Stimulated activated CD4-positive, alpha-beta T cell treated with anti-CD3 and anti-CD28 coated beads, Interleukin-4, amount 100 ng/mL, for 24 hours (primary cell): ENCODE results near the gene RGL2.
"Not testable (repeated sequence)": the region's sequence is repeated elsewhere in the genome, so short reads cannot be mapped to it uniquely, and the experiment has no call there.

Experiments used
- DNase-seq: peaks from one replicate; pipeline ENCODE4 v3.0.0-alpha.2; 2020

RGL2 gene

DNA sequence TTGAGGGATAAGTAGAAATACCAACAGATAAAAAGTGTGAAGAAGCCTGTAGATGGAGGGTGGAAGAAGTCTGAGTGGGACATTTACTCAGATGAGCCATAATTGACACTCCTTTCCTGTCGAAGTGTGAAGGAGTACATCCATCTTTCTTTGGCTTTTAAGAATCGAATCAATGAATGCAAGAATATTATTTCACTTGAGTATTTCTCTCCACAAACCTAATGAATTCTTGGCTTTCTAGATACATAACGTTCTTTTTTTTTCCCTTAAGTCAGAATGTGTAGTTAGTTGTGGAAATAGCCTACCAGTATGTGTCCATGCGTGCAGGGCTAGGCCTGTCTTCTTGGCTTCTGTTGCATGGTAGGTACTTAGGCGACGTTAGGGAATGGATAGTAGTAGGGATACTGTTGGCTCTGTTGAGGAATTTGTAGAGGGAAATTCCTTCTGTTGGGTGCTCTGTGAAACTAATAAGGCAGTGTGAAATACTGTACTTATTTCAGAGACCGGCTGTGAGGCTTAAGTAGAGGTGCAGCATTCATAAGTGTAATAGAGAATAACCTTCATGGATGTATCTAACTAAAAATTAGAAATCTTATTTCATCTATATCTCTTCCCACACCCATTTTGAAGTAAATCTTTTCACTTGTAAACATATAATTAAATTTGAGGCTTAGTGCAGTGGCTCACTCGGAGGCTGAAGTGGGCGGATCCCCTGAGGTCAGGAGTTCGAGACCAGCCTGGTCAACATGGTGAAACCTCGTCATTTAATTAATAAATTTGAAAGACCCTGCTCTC is 25.4 kb downstream of the RGL2 start:
- no peak for DNase-seq

DNA sequence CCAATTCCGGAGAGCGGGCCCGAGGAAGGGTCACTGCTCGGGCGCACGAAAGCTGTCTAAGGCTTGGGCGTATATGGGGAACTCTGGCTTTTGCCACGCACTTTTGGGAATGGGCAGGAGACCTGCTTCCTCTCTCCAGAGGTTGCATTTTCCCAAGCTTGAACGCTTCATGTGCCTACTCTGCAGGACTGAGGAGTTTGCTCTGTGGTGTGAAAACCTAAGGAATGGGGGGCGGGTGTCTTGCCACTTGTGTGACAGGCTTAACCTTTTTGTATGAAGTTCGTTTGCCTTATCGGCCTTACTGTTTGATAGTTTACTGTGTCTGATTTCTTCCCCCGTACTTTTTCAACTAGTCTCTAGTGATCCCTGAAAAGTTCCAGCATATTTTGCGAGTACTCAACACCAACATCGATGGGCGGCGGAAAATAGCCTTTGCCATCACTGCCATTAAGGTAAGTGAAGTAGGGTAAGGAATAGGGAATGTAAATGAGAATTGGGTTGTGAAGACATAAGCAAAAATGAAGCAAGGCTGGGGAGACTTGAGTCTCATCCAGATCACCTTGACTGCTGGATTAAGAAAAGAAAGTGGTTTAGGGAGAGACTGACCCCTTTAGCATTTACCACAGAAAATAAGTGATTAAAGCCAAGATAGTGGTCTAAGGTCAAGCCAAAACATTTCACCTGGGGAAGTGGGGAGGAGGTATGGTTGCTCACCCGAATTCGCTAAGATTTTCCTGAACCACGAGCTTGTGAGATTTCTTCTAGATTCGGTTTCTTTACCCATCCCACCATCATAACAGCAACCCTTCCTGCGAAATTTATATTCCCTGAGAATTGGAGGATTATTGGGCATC is 26.2 kb downstream of the RGL2 start:
- no peak for DNase-seq

DNA sequence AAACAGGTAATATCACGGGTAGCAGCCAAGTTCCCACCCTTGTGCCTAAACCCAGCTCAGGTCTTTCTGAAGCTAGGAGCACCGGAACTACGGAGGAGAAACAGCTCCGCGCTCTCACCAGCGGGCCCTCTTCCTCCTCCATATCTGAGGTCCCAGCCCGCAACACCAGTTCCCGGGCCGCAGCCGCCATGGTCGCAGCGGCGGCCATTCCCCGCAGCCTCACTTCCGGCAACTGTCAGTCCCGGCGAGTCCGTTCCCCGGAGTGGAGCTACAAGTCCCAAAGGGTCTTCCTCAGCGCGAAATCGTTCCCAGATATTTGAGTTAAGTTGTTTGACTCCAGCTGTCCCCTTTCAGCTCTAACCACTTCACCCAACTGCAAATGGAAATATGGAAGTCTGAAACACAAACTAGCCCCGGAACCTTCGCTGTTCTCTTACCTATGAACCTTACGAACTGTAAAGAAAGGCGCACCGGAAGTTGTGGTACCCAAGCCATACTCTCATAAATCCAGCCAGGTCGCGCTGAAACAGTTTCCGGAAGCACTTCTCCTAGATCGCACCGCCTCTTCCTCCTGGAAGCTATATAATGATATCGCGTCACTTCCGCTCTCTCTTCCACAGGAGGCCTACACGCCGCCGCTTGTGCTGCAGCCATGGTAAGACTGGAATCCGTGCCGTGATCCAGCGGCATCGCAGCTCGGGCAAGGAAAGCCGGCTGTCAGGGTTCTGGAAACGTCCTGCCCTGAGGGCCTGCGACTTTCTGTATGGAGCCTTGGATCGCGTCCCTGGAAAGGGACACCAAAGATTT is 27.1 kb downstream of the RGL2 start, which contains the start of the genes RPS18 and VPS52:
TSS of gene RPS18 (plus strand) at position 608 of the 807 bp plus-strand sequence. CDS start at position 653, 45 bp downstream.
TSS of gene VPS52 (minus strand) at position 409 of the 807 bp plus-strand sequence. CDS start at position 208, 201 bp downstream.
- peak; percentile 94 for DNase-seq

DNA sequence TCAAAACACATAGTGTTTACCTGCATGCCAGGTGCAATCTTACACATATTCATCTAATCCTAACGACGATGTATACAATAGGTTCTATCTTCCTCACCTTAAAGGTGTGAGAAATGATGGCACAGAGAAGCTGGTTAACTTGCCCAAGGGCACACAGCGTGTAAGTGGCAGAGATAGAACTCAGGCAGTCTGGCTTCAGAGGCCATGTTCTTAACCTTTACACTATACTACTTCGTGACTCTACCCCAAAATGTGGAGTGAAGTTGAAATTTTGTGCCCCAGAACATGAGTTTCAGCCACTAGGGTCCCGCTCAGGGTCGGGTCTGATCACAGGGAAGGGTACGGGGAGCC is 27.6 kb downstream of the RGL2 start:
- DNase-seq: no peak

DNA sequence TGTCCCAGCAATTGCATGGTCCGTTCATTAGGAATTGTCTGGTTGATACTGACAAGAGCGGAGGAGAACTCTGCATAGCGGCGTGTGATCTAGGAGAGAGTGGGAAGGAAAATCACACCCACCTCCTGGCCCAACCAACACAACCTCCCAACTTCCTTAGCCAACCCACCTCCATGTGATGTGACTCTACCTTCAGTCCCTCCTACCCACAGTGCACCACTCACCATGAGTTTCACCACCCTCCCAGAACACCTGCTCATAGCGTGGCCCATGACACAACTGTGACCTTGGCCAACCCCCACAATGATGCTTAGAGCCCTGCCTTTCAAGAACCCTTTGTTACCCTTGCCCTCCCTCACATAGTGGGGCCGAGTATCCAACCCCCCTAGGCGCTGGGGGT is 34.7 kb downstream of the RGL2 start:
- no peak for DNase-seq

DNA sequence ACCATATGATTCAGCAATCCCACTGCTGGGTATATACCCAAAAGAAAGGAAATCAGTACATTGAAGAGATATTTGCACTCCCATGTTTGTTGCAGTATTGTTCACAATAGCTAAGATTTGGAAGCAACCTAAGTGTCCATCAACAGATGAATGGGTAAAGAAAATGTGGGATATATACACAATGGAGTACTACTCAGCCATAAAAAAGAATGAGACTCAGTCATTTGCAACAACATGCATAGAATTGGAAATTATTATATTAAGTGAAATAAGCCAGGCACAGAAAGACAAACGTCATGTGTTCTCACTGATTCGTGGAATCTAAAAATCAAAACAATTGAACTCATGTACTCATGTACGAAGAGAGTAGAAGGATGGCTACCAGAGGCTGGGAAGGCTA is 36.3 kb downstream of the RGL2 start:
- not testable (repeated sequence) for DNase-seq

DNA sequence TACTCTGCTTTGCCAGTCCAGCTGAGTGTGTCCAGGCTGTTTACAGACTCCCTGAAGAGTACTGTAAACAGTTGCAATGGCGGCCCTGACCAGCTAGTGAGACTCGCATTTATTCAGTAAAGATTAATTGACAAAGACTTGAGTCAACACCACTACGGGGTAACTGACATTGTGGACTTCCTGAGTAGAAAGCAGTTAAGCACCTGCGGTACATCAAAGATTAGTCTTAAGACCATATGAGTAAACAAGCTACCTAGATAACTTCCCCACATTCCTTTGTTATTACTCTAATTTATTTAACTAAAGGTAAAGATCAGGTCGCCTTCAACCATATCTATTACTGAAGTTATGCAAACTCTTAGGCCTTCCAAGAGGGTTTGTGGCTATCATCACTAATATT is 39.7 kb downstream of the RGL2 start:
- DNase-seq: no peak

DNA sequence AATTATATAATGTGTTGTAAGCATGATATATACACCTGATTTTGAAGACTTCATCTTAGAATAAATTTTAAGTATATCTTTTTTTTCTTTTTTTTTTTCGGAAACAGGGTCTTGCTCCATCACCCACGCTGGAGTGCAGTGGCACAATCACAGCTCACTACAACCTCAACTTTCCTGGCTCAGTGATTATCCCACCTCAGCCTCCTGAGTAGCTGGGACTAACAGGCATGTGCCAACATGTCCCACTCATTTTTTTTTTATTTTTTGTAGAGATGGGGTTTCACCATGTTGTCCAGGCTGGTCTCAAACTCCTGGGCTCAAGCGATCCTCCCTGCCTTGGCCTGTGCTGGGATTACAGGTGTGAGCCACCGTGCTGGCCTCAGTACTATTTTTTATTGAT is 44.2 kb downstream of the RGL2 start:
- DNase-seq: no peak

DNA sequence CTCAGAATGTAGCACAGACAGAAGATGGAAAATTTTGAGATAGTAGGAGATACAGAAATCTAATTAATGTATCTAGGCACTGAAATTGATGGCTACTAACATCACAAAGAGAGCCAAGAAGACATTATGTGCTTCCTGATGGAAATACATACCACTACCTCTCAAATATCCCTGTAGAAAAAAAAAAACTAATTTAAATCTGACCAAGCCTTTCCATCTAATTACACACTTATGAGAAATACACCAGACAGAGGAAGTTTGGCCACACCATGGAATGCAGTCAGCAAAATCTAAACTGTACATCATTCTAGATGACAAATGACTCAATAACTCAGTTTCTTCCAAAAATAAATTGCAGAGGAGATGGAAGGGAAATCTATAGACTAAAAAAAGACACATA is 46.0 kb downstream of the RGL2 start:
- DNase-seq: no peak

DNA sequence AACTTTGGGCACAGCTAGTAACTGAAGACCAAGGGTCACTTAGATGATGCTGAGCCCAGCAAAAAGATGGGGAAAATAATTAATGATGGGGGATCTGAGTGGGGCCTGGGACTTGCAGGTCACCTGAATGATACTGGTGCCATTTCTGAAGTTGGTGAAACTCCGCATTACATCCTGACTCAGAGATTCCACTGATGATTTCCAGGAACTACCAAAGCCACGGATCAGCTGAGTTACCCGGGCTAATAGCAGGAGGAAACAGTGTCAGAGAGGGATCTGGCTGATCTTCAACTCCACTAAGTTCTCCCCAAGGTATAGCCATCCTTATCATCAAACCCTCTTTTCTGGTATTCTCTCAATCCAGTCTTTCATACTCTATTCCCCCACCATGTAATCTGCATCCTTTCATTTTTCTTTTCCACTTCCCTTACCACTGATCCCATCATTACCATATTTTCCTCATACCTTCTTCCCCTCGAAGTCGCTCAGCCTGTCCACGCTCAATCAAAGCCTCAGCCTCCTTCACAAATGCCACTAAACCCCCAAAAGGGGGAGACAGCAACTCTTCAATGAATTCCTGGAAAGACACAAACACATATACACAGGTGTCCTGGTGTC is 47.2 kb downstream of the RGL2 start:
- no peak for DNase-seq

DNA sequence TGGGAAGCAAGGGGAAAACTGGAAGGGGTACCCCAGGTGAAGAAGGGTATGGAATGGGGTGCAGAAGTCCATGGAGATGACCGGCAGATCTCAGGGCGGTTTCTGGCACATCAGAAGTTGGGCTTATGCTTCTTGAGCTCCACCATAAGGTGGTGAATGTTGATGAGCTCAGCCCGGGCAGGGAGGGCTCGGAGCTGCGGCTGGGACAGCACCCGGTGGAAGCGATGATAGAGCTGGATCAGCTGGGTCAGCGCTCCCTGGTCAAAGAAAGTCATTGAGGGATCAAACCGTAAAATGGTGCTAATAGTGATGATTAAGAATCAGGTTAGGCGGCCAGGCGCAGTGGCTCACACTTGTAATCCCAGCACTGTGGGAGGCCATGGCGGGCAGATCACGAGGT is 48.0 kb downstream of the RGL2 start:
- no peak for DNase-seq

DNA sequence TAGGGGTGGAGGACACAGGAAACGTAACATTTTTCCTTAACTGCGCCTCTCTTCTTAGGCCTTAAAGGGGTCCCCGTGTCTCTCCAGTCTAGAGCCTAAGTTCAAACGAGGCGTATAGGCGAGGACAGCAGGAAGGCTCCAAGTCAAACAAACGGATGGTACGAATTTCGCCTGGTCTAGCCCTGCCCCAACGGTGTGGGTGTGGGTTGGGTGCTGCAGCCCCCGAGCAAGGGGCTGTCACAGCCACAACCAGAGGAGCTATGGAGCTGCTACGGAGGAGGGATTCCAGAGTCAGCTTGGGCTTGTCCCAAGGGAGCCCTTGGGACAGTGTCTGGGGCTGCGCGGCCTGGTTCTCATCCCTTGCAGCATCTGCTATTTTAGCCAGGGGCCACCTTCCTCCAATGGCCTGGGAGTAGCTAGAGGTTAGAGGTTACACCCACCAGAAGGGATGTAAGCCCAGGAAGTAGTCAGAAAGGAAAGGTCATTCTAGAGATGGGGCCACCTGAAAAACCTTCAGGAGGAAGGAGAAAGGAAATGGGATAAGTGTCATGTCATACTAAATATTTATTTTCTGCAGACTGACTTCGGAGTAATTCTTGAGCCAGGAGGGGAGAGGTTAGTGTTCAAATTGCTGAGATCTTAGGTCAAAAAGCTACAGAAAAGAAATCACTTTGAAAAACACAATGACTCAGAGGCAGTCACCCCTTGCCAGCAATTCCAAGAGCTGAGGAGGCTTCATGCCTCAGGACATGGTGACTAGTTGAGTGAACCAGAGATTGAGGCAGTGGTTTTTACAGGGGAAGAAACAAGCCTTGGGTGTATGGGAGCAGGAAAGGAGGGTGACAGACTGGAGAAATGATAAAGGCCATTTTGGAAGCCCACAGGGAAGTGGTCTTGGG is 48.8 kb downstream of the RGL2 start:
- DNase-seq: peak; percentile 30

DNA sequence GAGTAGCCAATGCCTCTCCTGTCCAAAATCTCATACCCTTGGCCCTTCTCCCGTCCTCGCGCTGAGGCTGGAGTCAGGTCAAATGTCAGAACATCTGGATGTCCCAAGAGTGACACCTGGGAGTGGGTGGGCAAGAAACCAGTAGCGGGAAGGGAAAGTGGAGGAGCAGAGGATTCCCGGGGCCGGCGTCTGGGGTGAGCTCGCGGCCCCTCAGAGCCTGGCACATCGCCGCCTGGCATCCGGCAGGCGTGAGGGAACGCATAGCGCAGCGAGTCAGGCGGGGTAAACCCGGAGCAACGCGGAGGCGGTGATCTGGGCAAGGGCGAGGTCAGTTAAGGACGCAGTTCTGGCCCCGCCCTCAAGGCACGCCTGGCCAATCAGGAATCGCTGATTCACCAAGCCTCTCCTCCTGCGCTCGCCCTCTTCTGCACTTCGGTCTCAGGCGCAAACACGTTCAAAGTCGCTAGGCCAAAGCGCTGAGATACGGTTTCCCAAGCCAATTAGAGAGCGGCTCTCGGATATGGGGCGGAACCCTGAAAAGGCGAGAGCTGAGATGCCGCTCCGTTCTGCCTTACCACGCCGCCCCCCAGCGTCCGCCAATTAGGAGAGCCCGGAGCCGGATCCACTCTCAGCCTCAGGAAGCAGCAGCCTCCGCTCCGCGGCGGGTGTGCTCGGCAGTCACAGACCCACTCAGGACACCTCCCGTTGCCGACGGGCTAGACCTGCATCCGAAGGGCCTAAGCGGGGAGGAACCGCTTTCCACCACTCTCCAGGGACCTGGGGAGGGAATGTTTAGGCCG is 49.6 kb downstream of the RGL2 start:
- DNase-seq: peak; percentile 96

DNA sequence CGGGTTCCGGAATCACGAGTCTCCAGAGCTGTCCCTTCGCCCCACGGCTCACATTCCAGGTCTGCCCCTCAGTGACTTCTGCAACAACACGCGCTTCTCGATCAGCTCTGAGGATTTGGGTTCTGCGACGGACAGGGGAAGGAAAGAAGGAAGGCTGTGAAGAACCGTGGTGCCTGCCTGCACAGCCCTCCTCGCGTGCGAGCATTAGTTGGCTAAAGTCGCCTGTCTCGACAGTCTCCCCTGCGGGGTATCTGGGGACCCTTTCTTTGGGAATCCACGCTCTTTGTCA is 50.2 kb downstream of the RGL2 start:
- DNase-seq: no peak

DNA sequence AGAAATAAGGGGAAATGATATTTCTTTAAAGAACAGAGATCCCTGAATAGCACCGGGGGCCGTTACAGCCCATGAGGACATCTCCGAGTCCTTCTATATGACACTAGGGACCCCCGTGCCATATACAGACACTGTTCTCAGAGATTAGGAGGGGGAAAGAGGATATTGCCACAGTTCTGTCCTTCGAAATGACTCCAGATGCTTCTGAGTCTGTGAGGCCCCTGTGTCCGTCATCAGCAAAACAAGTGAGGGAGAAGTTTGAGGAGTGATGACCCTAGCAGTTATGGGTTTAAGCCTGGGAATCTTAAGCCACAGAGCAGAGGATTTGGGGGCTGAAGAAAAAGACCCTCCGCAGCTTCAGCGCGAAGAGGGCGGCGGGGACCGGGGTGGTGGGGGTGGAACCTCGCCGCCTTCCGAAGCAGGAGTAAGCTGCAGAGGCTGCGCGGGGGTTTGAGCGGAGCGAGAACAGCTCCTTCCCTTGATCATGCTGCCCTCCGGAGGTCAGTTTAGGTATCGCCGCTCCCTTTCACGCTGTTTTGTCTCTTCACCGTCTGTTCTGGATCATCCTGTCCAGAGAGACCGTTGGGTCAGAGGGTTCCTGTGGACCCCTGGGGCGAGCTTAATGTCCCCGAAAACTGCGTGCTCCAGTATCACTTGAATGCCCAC is 50.6 kb downstream of the RGL2 start:
- peak; percentile 94 for DNase-seq

DNA sequence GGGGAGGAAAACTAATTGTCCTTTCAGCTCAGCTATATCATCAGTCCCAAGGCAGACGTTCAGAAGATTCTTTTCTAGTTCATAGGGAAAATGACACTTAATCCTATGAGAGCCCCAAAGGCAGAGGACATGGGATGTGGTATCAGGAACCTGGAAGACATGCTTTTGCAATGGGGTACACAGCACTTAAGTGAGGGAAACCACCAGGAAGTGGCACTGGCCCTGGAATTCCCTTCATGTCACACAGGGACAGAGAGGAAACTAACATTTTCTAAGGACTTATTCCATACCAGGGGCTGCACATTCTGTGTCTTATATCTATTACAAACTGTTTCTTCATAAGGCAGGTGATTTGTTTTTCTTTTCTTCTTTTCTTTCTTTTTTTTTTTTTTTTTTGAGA is 55.3 kb downstream of the RGL2 start:
- no peak for DNase-seq

DNA sequence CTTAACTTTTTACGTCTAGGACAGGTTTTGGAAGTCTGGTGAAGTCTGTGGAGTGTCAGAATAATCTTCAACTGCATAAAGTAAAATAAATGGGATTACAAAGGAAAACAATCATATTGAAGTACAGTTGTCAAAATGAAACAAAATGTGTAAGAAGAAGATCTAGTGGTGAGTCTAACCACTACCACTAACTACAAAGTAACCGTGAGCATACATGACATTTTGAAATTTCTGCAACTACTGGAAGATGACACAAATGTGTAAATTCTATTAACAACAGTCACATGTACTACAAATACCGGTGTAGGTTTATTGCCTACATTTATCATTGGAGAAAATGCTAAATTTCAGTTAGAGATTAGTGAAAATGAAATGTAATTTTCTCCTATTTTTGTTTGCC is 56.8 kb downstream of the RGL2 start:
- DNase-seq: no peak
